Measurements from ENCODE around the gene CATSPER1. TPM values are rescaled to one million over a fixed set of nuclear protein-coding genes. Genes with fewer than 3 reads are reported as not detected.

CATSPER1 gene
- total RNA-seq, 2 donors from 2014 or later, result 0.35 TPM; not detected in 1

DNA sequence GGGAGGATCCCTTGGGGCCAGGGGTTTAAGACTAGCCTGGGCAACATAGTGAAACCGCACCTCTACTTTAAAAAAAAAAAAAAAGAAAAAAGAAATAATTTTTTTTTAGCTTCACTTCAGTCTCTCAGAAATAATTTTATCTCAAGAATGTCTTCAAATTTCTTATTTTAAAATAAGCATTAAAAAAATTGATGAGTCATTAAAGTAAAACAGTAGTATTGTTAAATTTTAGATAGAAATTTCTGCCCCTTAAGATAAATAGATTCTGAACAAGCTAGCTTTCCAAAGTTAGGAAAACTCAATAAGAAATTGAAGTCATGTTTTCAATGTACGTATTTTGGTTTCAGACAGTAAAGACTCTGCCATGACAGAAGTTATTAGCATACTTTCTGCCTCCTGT lies 36.1 kb upstream of the CATSPER1 start:
- DNase-seq, result no peak
- H3K27ac ChIP-seq, result no peak overlapping the region
- TF ChIP-seq, protein P1, sequence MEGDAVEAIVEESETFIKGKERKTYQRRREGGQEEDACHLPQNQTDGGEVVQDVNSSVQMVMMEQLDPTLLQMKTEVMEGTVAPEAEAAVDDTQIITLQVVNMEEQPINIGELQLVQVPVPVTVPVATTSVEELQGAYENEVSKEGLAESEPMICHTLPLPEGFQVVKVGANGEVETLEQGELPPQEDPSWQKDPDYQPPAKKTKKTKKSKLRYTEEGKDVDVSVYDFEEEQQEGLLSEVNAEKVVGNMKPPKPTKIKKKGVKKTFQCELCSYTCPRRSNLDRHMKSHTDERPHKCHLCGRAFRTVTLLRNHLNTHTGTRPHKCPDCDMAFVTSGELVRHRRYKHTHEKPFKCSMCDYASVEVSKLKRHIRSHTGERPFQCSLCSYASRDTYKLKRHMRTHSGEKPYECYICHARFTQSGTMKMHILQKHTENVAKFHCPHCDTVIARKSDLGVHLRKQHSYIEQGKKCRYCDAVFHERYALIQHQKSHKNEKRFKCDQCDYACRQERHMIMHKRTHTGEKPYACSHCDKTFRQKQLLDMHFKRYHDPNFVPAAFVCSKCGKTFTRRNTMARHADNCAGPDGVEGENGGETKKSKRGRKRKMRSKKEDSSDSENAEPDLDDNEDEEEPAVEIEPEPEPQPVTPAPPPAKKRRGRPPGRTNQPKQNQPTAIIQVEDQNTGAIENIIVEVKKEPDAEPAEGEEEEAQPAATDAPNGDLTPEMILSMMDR (IDR thresholded peaks at IDR 0.05), result no peak
- no peaks in the 10 kb centered on the region for H3K4me1 ChIP-seq
- H3K9ac ChIP-seq (ENCODE audit: low read depth in 2 of 2, low read length in 2 of 2), result no peak overlapping the region
- peaks cover 45% of the 10 kb centered on the region for H3K36me3 ChIP-seq
- no peaks in the 10 kb centered on the region for H3K27me3 ChIP-seq
- intact Hi-C loops (cut with DNase I), result no loop called here
- H3K9me3 ChIP-seq, result no peaks in the 10 kb centered on the region
- no peak overlapping the region for H3K4me3 ChIP-seq

DNA sequence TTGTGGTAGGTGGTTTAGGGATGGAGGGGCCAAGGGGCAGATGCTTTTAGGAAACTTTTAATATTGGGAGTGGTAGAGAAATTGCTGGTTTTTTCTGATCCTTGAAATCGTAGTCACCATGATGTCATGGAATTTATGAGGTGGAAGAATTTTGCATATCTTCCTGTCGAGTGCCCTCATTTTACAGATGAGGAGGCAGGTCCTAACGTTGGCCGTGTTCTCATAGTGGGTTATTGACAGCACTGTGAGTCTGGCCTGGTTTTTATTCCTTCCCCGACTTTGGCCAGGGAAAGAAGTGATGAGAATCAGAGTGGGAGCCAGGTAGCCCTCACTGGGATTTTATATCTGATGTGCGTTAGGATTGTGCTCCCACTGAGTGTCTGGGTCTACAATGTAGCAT lies 35.0 kb upstream of the CATSPER1 start:
- TF ChIP-seq, protein P1 (IDR thresholded peaks at IDR 0.05), result no peak
- intact Hi-C loops (cut with DNase I), result no loop called here
- H3K36me3 ChIP-seq, result peaks cover 52% of the 10 kb centered on the region
- H3K9me3 ChIP-seq, result no peaks in the 10 kb centered on the region
- H3K27ac ChIP-seq, result no peak overlapping the region
- H3K4me3 ChIP-seq, result no peak overlapping the region
- H3K4me1 ChIP-seq, result no peaks in the 10 kb centered on the region
- no peak overlapping the region for H3K9ac ChIP-seq (ENCODE audit: low read depth in 2 of 2, low read length in 2 of 2)
- H3K27me3 ChIP-seq, result no peaks in the 10 kb centered on the region
- DNase-seq, result no peak

DNA sequence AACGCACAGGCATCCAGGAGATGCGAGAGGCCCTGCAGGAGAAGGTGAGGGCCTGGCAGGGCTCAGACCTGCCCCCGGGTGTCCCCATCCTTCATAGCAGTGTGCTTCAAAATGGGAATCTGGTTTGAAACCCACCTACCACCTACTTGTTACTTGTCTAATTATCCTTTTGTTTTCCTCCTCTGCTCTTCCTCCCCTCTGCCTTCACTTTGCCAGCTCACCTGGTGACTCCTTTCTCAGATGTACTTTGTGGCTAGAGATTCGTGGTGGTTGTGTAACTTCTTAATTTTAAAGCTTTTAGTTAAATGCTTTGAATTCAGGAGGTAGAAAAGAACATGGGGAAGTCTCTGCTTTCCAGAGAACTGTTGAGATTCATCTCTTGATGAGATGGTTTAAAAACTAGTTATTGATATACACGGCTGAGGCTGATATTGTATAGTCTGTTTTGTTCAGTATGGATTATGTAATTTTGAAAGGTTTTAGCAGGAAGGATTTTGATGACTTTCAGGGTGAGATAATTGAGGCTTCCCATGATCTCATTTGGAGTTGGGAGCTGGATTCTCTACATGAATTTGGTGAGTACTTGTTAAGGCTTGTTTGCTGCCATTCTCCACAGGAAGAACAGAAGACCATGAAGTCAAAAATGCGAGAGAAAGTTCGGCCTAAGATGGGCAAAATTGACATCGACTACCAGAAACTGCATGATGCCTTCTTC lies 33.8 kb upstream of the CATSPER1 start:
- TF ChIP-seq, protein P1 (IDR thresholded peaks at IDR 0.05), result no peak
- Histone ChIP-seq H3K27me3 (no peaks in the 10 kb centered on the region), H3K9ac (ENCODE audit: low read depth in 2 of 2, low read length in 2 of 2) (no peak overlapping the region), H3K9me3 (no peaks in the 10 kb centered on the region), H3K36me3 (peaks cover 52% of the 10 kb centered on the region), H3K4me1 (no peaks in the 10 kb centered on the region), H3K4me3 (no peak overlapping the region), H3K27ac (no peak overlapping the region)
- DNase-seq, result no peak
- intact Hi-C loops (cut with DNase I), result no loop called here

DNA sequence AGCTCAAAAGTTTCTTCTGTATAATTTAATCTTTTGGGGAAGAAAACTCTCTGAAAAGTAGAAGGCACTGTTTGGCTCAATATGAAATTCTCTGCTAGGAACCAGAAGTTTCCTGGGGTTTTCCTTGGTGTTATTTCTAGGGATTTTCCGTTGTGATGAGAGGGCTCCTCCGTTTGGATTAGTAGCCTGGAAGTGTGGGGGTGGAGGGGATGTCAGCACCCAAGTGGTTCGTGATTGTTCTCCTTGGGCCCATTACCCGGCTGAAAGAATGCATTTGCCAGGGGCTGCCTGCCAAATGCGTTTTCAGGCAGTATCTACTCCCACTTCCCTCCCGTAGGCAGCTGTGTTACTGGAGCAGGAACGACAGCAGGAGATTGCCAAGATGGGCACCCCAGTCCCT lies 30.2 kb upstream of the CATSPER1 start:
- Histone ChIP-seq H3K36me3 (peaks cover 40% of the 10 kb centered on the region), H3K9me3 (no peaks in the 10 kb centered on the region), H3K27ac (no peak overlapping the region), H3K9ac (ENCODE audit: low read depth in 2 of 2, low read length in 2 of 2) (no peak overlapping the region), H3K4me3 (no peak overlapping the region), H3K4me1 (no peaks in the 10 kb centered on the region), H3K27me3 (no peaks in the 10 kb centered on the region)
- TF ChIP-seq, protein P1 (IDR thresholded peaks at IDR 0.05), result no peak
- intact Hi-C loops (cut with DNase I), result no loop called here
- no peak for DNase-seq

DNA sequence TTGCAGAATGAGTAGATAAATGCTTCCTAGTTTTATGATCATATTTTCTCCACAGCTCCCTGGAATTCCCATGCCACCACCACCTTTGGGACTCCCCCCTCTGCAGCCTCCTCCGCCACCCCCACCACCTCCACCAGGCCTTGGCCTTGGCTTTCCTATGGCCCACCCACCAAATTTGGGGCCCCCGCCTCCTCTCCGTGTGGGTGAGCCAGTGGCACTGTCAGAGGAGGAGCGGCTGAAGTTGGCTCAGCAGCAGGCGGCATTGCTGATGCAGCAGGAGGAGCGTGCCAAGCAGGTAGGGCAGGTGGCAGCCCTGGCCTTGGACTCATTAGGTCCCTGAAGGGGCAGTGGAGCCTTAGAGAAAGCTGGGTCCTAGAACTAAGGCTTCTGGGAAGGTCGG lies 28.7 kb upstream of the CATSPER1 start:
- Histone ChIP-seq H3K9ac (ENCODE audit: low read depth in 2 of 2, low read length in 2 of 2) (no peak overlapping the region), H3K9me3 (no peaks in the 10 kb centered on the region), H3K4me3 (no peak overlapping the region), H3K27ac (no peak overlapping the region), H3K4me1 (peaks cover 5% of the 10 kb centered on the region), H3K27me3 (no peaks in the 10 kb centered on the region), H3K36me3 (peaks cover 34% of the 10 kb centered on the region)
- no peak for DNase-seq
- intact Hi-C loops (cut with DNase I), result no loop called here
- TF ChIP-seq, protein P1 (IDR thresholded peaks at IDR 0.05), result no peak

Measured in colonic mucosa (tissue), 4 donors.